Measurements from ENCODE around the gene CFAP74.
A peak's percentile ranks its signal among the peaks of the same experiment; 100 is the strongest.

CFAP74 gene

GRCh38 chr1:1967879-1968278 lies 35.7 kb downstream of the CFAP74 start:
- no peak for DNase-seq (ENCODE audit: low read depth)

- no peak for DNase-seq (ENCODE audit: low read depth)
Measured at GRCh38 chr1:1967151-1967550, 36.4 kb downstream of the CFAP74 start.

GRCh38 chr1:1966071-1966740 lies 37.4 kb downstream of the CFAP74 start:
- DNase-seq (ENCODE audit: low read depth), result no peak

GRCh38 chr1:1965546-1965945 lies 38.0 kb downstream of the CFAP74 start:
- no peak for DNase-seq (ENCODE audit: low read depth)

- no peak for DNase-seq (ENCODE audit: low read depth)
Measured at GRCh38 chr1:1964811-1965210, 38.8 kb downstream of the CFAP74 start.

GRCh38 chr1:1963570-1963969 lies 40.0 kb downstream of the CFAP74 start:
- no peak for DNase-seq (ENCODE audit: low read depth)

- DNase-seq (ENCODE audit: low read depth), result no peak
Measured at GRCh38 chr1:1962752-1963151, 40.8 kb downstream of the CFAP74 start.

- DNase-seq (ENCODE audit: low read depth), result no peak
Measured at GRCh38 chr1:1960480-1961196, 42.9 kb downstream of the CFAP74 start.

- peak; percentile 18 for DNase-seq (ENCODE audit: low read depth)
Measured at GRCh38 chr1:1959840-1960479, 43.6 kb downstream of the CFAP74 start.

GRCh38 chr1:1959459-1959839 lies 44.1 kb downstream of the CFAP74 start:
- DNase-seq (ENCODE audit: low read depth), result no peak

GRCh38 chr1:1958071-1958541 lies 45.5 kb downstream of the CFAP74 start:
- no peak for DNase-seq (ENCODE audit: low read depth)

- DNase-seq (ENCODE audit: low read depth), result no peak
Measured at GRCh38 chr1:1957533-1957961, 46.0 kb downstream of the CFAP74 start.

- DNase-seq (ENCODE audit: low read depth), result no peak
Measured at GRCh38 chr1:1956586-1957532, 46.7 kb downstream of the CFAP74 start.

- no peak for DNase-seq (ENCODE audit: low read depth)
Measured at GRCh38 chr1:1956101-1956500, 47.5 kb downstream of the CFAP74 start.

GRCh38 chr1:1955621-1956094 lies 47.9 kb downstream of the CFAP74 start:
- no peak for DNase-seq (ENCODE audit: low read depth)

- no peak for DNase-seq (ENCODE audit: low read depth)
Measured at GRCh38 chr1:1954831-1955441, 48.6 kb downstream of the CFAP74 start.

GRCh38 chr1:1954015-1954414 lies 49.6 kb downstream of the CFAP74 start:
- DNase-seq (ENCODE audit: low read depth), result no peak

GRCh38 chr1:1950940-1951339 lies 52.6 kb downstream of the CFAP74 start:
- no peak for DNase-seq (ENCODE audit: low read depth)

- DNase-seq (ENCODE audit: low read depth), result no peak
Measured at GRCh38 chr1:1948783-1949182, 54.8 kb downstream of the CFAP74 start.

- no peak for DNase-seq (ENCODE audit: low read depth)
Measured at GRCh38 chr1:1947493-1947892, 56.1 kb downstream of the CFAP74 start.

GRCh38 chr1:1946540-1946939 lies 57.0 kb downstream of the CFAP74 start:
- DNase-seq (ENCODE audit: low read depth), result no peak

Measured in GM04504 (cell line).